Omental fat pad (tissue), 4 donors: ENCODE results near the gene HOTAIR. TPM values are rescaled to one million over a fixed set of nuclear protein-coding genes. Genes with fewer than 3 reads are reported as not detected.
A peak's percentile ranks its signal among the peaks of the same experiment; 100 is the strongest.

Experiments used
- ATAC-seq: fragments of 150-250 bp; one replicate; pipeline ENCODE4 v1.9.1; 2016; ENCODE audit warnings: mild to moderate bottlenecking, moderate library complexity; ENCODE audit not compliant: low FRiP score
- DNase-seq: peaks from one replicate; pipeline ENCODE4 v3.0.0-alpha.2; 2019; ENCODE audit warnings: low spot score
- CTCF ChIP-seq, 3 donors: fragments of 450-650 bp; IDR thresholded peaks; one replicate each; pipeline ENCODE4 v1.5.1; 2016 to 2017; ENCODE audit warnings: antibody characterized with exemption in 3 of 3, mild to moderate bottlenecking in 3 of 3, moderate library complexity in 2 of 3
- total RNA-seq, 4 donors: library from RNA; depleted of rRNA; stranded (reverse); fragments of >200 nt; gene quantifications; one replicate each; pipeline ENCODE4 v1.1.0, GENCODE V29; 2016

The HOTAIR gene
- total RNA-seq, 4 donors from 2014 or later, result 0.32 TPM; not detected in 3

GRCh38 chr12:54010972-54011664, 36.4 kb upstream of the HOTAIR start:
- no peak for TF ChIP-seq CTCF (IDR thresholded peaks at IDR 0.05)
- ATAC-seq (no peak), DNase-seq (no peak)

GRCh38 chr12:54010053-54010971, 35.6 kb upstream of the HOTAIR start:
- no peak for TF ChIP-seq CTCF (IDR thresholded peaks at IDR 0.05)
- no peak for ATAC-seq
- no peak for DNase-seq

GRCh38 chr12:54009171-54010052, 34.7 kb upstream of the HOTAIR start:
- peak; percentile 42 for ATAC-seq
- DNase-seq, result no peak
- no peak for TF ChIP-seq CTCF (IDR thresholded peaks at IDR 0.05)

GRCh38 chr12:54008260-54008552, 33.5 kb upstream of the HOTAIR start:
- TF ChIP-seq CTCF (IDR thresholded peaks at IDR 0.05), result no peak
- no peak for DNase-seq
- no peak for ATAC-seq

- ATAC-seq (no peak), DNase-seq (no peak)
- TF ChIP-seq CTCF (IDR thresholded peaks at IDR 0.05), result no peak
Observed at GRCh38 chr12:54007538-54008259, 32.9 kb upstream of the HOTAIR start.

GRCh38 chr12:54006559-54007220, 31.9 kb upstream of the HOTAIR start:
- no peak for TF ChIP-seq CTCF (IDR thresholded peaks at IDR 0.05)
- no peak for DNase-seq
- ATAC-seq, result no peak
